K562 (cell line): Measurements from ENCODE around the gene VSIG10. TPM values are rescaled to one million over a fixed set of nuclear protein-coding genes. Genes with fewer than 3 reads are reported as not detected.
A peak's percentile ranks its signal among the peaks of the same experiment; 100 is the strongest.

Experiments used
- ARID1B ChIP-seq: fragments of 450-650 bp; IDR thresholded peaks from 2 replicates; pipeline ENCODE4 v1.6.1; 2016; ENCODE audit warnings: antibody characterized with exemption, mild to moderate bottlenecking, inconsistent platforms
- BCOR ChIP-seq: fragments of 450-650 bp; IDR thresholded peaks from 2 replicates; pipeline ENCODE4 v1.6.1; 2016
- DDX20 ChIP-seq: fragments of 450-650 bp; IDR thresholded peaks from 2 replicates; pipeline ENCODE4 v1.6.1; 2016; ENCODE audit warnings: missing genetic modification characterization, low read depth, mild to moderate bottlenecking, missing compliant biosample characterization, moderate library complexity
- HDAC8 ChIP-seq: fragments of 450-650 bp; IDR thresholded peaks from 2 replicates; pipeline ENCODE4 v1.6.1; 2016; ENCODE audit warnings: mild to moderate bottlenecking, missing genetic modification characterization, moderate library complexity, missing compliant biosample characterization
- RB1 ChIP-seq: fragments of 450-650 bp; IDR thresholded peaks from 2 replicates; pipeline ENCODE4 v1.6.1; 2017; ENCODE audit warnings: low read depth, mild to moderate bottlenecking
- RFX5 ChIP-seq: IDR thresholded peaks from 2 replicates; pipeline ENCODE4 v1.6.1; 2011; ENCODE audit warnings: low read depth, mild to moderate bottlenecking, improper control_type of control experiment, low read length
- RNF2 ChIP-seq: sonication (generic); IDR thresholded peaks from 2 replicates; pipeline ENCODE4 v1.6.1; 2016
- ZNF583 ChIP-seq: fragments of 250-450 bp; sonication (Bioruptor Pico); IDR thresholded peaks from 2 replicates; pipeline ENCODE4 v1.4.0; 2020
- ZNF780A ChIP-seq: fragments of 250-450 bp; sonication (Bioruptor Pico); IDR thresholded peaks from 2 replicates; pipeline ENCODE4 v1.5.0; 2021; ENCODE audit warnings: mild to moderate bottlenecking
- polyA plus RNA-seq, 8 experiments: library from polyadenylated mRNA; depleted of rRNA in 4 of 8; stranded (reverse) in 5 of 8; unstranded in 3 of 8; fragments of >200 nt; fragmentation: Nextera tagmentation in 2 of 8; fragmentation: Illumina TruSeq in 1 of 8; extraction: Ambion mirVana in 2 of 8; extraction: Trizol in 1 of 8; gene quantifications; 2 replicates each; pipeline versions ENCODE4 v1.2.1 to v1.2.3, GENCODE V29; 2011 to 2014; ENCODE audit warnings: inconsistent platforms in 1 of 8, missing spikeins in 1 of 8
- total RNA-seq, 7 experiments: library from RNA; depleted of rRNA in 6 of 7; stranded (reverse); fragments of >200 nt in 6 of 7; fragmentation: Illumina TruSeq in 2 of 7; extraction: Trizol in 2 of 7; gene quantifications; 2 replicates each; pipeline versions ENCODE4 v1.2.1 to v1.2.3, GENCODE V29; 2011 to 2021; ENCODE audit warnings: low replicate concordance in 1 of 7
- TF ChIP-seq, protein P1 (sequence below): fragments of 450-650 bp; IDR thresholded peaks from 2 replicates; pipeline ENCODE4 v1.6.1; 2018; ENCODE audit not compliant: partially characterized antibody
- TF ChIP-seq, protein P2 (sequence below): fragments of 450-650 bp; IDR thresholded peaks from 2 replicates; pipeline ENCODE4 v1.6.1; 2016; ENCODE audit warnings: antibody characterized with exemption
- TF ChIP-seq, protein P3 (sequence below): fragments of 200-800 bp; sonication (Bioruptor generic); IDR thresholded peaks from 2 replicates; pipeline ENCODE4 v1.6.1; 2017; ENCODE audit warnings: missing genetic modification characterization, missing compliant biosample characterization
- TF ChIP-seq, protein P4 (sequence below): fragments of 250-450 bp; sonication (Bioruptor Pico); IDR thresholded peaks from 2 replicates; pipeline ENCODE4 v1.5.0; 2021
- TF ChIP-seq, protein P5 (sequence below), 3 experiments: fragments of 200-800 bp in 1 of 3; fragments of 250-450 bp in 1 of 3; fragments of 450-650 bp in 1 of 3; sonication (Bioruptor Pico) in 1 of 3; sonication (Bioruptor generic) in 1 of 3; formaldehyde crosslinking in 1 of 3; IDR thresholded peaks; 2 replicates each; pipeline versions ENCODE4 v1.6.1 to v1.8.0; 2016 to 2022; ENCODE audit warnings: mild to moderate bottlenecking in 2 of 3, missing genetic modification characterization in 2 of 3, missing compliant biosample characterization in 1 of 3, moderate library complexity in 1 of 3

The VSIG10 gene
- total and polyA plus RNA-seq, 9 of the 15 experiments (the other 6 are each of a cell fraction or from before 2014, with no cell fraction given), result 4.1 to 8.8 (median 4.7) TPM

DNA sequence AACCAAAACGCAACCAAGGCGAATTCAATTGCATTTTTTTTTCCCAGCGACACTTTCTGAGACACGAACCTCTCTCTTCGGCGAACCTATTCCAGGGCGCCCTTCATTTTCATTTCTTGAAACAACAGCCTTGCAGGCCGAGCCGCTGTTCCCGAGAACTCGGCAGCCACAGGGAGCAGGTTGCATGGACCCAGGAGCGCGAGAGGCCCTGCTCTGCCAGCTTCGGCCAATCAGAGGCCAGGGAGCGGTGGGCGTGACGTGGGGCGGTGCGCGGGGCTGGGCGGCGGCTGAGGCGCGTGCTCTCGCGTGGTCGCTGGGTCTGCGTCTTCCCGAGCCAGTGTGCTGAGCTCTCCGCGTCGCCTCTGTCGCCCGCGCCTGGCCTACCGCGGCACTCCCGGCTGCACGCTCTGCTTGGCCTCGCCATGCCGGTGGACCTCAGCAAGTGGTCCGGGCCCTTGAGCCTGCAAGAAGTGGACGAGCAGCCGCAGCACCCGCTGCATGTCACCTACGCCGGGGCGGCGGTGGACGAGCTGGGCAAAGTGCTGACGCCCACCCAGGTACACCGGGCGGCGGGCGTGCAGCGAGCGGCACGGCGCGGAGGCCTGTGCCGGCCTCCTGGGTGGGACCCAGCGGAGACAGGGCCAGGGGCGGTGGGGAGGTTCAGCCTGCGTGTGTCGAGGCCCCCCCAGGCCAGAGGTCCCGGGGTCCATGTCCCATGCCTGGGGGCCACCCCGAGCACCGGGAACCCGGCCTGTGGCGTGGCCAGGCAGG is 32.2 kb upstream of the VSIG10 start, which contains the start of gene PEBP1 (continued):
- TF ChIP-seq, protein P1, sequence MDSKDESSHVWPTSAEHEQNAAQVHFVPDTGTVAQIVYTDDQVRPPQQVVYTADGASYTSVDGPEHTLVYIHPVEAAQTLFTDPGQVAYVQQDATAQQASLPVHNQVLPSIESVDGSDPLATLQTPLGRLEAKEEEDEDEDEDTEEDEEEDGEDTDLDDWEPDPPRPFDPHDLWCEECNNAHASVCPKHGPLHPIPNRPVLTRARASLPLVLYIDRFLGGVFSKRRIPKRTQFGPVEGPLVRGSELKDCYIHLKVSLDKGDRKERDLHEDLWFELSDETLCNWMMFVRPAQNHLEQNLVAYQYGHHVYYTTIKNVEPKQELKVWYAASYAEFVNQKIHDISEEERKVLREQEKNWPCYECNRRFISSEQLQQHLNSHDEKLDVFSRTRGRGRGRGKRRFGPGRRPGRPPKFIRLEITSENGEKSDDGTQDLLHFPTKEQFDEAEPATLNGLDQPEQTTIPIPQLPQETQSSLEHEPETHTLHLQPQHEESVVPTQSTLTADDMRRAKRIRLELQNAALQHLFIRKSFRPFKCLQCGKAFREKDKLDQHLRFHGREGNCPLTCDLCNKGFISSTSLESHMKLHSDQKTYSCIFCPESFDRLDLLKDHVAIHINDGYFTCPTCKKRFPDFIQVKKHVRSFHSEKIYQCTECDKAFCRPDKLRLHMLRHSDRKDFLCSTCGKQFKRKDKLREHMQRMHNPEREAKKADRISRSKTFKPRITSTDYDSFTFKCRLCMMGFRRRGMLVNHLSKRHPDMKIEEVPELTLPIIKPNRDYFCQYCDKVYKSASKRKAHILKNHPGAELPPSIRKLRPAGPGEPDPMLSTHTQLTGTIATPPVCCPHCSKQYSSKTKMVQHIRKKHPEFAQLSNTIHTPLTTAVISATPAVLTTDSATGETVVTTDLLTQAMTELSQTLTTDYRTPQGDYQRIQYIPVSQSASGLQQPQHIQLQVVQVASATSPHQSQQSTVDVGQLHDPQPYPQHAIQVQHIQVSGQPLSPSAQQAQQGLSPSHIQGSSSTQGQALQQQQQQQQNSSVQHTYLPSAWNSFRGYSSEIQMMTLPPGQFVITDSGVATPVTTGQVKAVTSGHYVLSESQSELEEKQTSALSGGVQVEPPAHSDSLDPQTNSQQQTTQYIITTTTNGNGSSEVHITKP, result peak; percentile 5
- TF ChIP-seq, protein P2, sequence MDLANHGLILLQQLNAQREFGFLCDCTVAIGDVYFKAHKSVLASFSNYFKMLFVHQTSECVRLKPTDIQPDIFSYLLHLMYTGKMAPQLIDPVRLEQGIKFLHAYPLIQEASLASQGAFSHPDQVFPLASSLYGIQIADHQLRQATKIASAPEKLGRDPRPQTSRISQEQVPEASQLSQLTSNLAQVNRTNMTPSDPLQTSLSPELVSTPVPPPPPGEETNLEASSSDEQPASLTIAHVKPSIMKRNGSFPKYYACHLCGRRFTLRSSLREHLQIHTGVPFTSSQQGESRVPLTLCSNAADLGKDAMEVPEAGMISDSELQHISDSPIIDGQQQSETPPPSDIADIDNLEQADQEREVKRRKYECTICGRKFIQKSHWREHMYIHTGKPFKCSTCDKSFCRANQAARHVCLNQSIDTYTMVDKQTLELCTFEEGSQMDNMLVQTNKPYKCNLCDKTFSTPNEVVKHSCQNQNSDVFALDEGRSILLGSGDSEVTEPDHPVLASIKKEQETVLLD, result no peak; the same call in 1 of the 2 replicates
- peak; percentile 44; the same call in 1 of the 2 replicates for TF ChIP-seq RNF2
- no peak for TF ChIP-seq ZNF780A (CRISPR knock-in tag)
- TF ChIP-seq, protein P3, sequence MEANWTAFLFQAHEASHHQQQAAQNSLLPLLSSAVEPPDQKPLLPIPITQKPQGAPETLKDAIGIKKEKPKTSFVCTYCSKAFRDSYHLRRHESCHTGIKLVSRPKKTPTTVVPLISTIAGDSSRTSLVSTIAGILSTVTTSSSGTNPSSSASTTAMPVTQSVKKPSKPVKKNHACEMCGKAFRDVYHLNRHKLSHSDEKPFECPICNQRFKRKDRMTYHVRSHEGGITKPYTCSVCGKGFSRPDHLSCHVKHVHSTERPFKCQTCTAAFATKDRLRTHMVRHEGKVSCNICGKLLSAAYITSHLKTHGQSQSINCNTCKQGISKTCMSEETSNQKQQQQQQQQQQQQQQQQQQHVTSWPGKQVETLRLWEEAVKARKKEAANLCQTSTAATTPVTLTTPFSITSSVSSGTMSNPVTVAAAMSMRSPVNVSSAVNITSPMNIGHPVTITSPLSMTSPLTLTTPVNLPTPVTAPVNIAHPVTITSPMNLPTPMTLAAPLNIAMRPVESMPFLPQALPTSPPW (CRISPR knock-in tag), result 0 out of 2 replicates have a peak, but pooled peaks have one; percentile 19
- no peak; the same call in 1 of the 2 replicates for TF ChIP-seq RB1
- TF ChIP-seq HDAC8, result no peak
- 0 out of 2 replicates have a peak, but pooled peaks have one; percentile 17 for TF ChIP-seq RFX5
- TF ChIP-seq ZNF583 (CRISPR knock-in tag), result no peak
- TF ChIP-seq, protein P4, sequence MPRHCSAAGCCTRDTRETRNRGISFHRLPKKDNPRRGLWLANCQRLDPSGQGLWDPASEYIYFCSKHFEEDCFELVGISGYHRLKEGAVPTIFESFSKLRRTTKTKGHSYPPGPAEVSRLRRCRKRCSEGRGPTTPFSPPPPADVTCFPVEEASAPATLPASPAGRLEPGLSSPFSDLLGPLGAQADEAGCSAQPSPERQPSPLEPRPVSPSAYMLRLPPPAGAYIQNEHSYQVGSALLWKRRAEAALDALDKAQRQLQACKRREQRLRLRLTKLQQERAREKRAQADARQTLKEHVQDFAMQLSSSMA (CRISPR knock-in tag), result no peak
- TF ChIP-seq DDX20, result no peak
- TF ChIP-seq, protein P5, sequence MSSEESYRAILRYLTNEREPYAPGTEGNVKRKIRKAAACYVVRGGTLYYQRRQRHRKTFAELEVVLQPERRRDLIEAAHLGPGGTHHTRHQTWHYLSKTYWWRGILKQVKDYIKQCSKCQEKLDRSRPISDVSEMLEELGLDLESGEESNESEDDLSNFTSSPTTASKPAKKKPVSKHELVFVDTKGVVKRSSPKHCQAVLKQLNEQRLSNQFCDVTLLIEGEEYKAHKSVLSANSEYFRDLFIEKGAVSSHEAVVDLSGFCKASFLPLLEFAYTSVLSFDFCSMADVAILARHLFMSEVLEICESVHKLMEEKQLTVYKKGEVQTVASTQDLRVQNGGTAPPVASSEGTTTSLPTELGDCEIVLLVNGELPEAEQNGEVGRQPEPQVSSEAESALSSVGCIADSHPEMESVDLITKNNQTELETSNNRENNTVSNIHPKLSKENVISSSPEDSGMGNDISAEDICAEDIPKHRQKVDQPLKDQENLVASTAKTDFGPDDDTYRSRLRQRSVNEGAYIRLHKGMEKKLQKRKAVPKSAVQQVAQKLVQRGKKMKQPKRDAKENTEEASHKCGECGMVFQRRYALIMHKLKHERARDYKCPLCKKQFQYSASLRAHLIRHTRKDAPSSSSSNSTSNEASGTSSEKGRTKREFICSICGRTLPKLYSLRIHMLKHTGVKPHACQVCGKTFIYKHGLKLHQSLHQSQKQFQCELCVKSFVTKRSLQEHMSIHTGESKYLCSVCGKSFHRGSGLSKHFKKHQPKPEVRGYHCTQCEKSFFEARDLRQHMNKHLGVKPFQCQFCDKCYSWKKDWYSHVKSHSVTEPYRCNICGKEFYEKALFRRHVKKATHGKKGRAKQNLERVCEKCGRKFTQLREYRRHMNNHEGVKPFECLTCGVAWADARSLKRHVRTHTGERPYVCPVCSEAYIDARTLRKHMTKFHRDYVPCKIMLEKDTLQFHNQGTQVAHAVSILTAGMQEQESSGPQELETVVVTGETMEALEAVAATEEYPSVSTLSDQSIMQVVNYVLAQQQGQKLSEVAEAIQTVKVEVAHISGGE (CRISPR knock-in tag; IDR thresholded peaks at IDR 0.05), result no peak
- no peak; the same call in 1 of the 2 replicates for TF ChIP-seq BCOR
- no peak for TF ChIP-seq ARID1B
